CD14-positive monocyte (primary cell): ENCODE measurements around the gene ZCWPW1. TPM values are rescaled to one million over a fixed set of nuclear protein-coding genes. Genes with fewer than 3 reads are reported as not detected.

Experiments used
- DNase-seq, 3 donors: peaks; one replicate each; pipeline ENCODE4 v3.0.0-alpha.2; 2011 to 2022
- H2AFZ ChIP-seq: 2 replicates; pipeline ENCODE4 v1.6.0; 2012; ENCODE audit warnings: mild to moderate bottlenecking, low read depth, low read length, inconsistent platforms; ENCODE audit not compliant: insufficient read depth, poor library complexity, severe bottlenecking
- H3K27ac ChIP-seq, 2 donors: 1 replicate in 1 of 2; 2 replicates in 1 of 2; pipeline ENCODE4 v1.5.1; 2012 to 2013; ENCODE audit warnings: low read length in 2 of 2, control low read depth in 1 of 2, inconsistent platforms in 1 of 2, low read depth in 1 of 2, mild to moderate bottlenecking in 1 of 2
- H3K27me3 ChIP-seq, 2 donors: one replicate each; pipeline versions ENCODE4 v1.6.0 to v1.6.1; 2011 to 2013; ENCODE audit warnings: low read length in 2 of 2; ENCODE audit not compliant: control insufficient read depth in 2 of 2, insufficient read depth in 2 of 2
- H3K36me3 ChIP-seq, 2 donors: replicated peaks in 1 of 2; 1 replicate in 1 of 2; 2 replicates in 1 of 2; pipeline versions ENCODE4 v1.5.1 to v1.6.1; 2012 to 2013; ENCODE audit warnings: low read length in 2 of 2, control low read depth in 1 of 2, inconsistent platforms in 1 of 2, mild to moderate bottlenecking in 1 of 2; ENCODE audit not compliant: insufficient read depth in 2 of 2, control insufficient read depth in 1 of 2
- H3K4me1 ChIP-seq, 2 donors: 1 replicate in 1 of 2; 2 replicates in 1 of 2; pipeline versions ENCODE4 v1.5.1 to v1.6.1; 2012 to 2013; ENCODE audit warnings: low read length in 2 of 2, control low read depth in 1 of 2, inconsistent platforms in 1 of 2, mild to moderate bottlenecking in 1 of 2, moderate library complexity in 1 of 2; ENCODE audit not compliant: insufficient read depth in 2 of 2, control insufficient read depth in 1 of 2
- H3K4me2 ChIP-seq: replicated peaks from 2 replicates; pipeline ENCODE3; 2012; ENCODE audit warnings: low read length, moderate library complexity, mild to moderate bottlenecking; ENCODE audit not compliant: poor library complexity, severe bottlenecking; ENCODE audit errors: extremely low read depth
- H3K4me3 ChIP-seq, 3 experiments: fragments of 200-600 bp in 1 of 3; sonication (generic) in 1 of 3; replicated peaks in 1 of 3; 1 replicate in 2 of 3; 2 replicates in 1 of 3; pipeline ENCODE4 v1.5.1; 2011 to 2013; ENCODE audit warnings: low read length in 3 of 3, mild to moderate bottlenecking in 3 of 3, control low read depth in 2 of 3, low read depth in 2 of 3, inconsistent platforms in 1 of 3, moderate library complexity in 1 of 3
- H3K79me2 ChIP-seq: 2 replicates; pipeline ENCODE4 v1.6.0; 2012; ENCODE audit warnings: mild to moderate bottlenecking, control low read depth, inconsistent platforms, low read length, moderate library complexity; ENCODE audit not compliant: insufficient read depth
- H3K9ac ChIP-seq: 2 replicates; pipeline ENCODE4 v1.6.0; 2017; ENCODE audit warnings: low read length, mild to moderate bottlenecking; ENCODE audit not compliant: insufficient read depth, poor library complexity, severe bottlenecking
- H3K9me3 ChIP-seq, 2 donors: replicated peaks in 1 of 2; 1 replicate in 1 of 2; 2 replicates in 1 of 2; pipeline versions ENCODE4 v1.5.1 to v1.6.1; 2012 to 2013; ENCODE audit warnings: low read length in 2 of 2, control low read depth in 1 of 2; ENCODE audit not compliant: control insufficient read depth in 1 of 2, insufficient read depth in 1 of 2
- H4K20me1 ChIP-seq: 2 replicates; pipeline ENCODE4 v1.6.0; 2012; ENCODE audit warnings: mild to moderate bottlenecking, low read length, control low read depth, moderate library complexity; ENCODE audit not compliant: insufficient read depth
- H3K27ac Mint-ChIP-seq, 7 donors: one replicate each; pipeline ENCODE4 v1.8.0; 2020; ENCODE audit warnings: mild to moderate bottlenecking in 7 of 7, mixed read lengths in 7 of 7, moderate library complexity in 6 of 7, inconsistent platforms in 2 of 7
- H3K27me3 Mint-ChIP-seq, 3 donors: one replicate each; pipeline ENCODE4 v1.8.0; 2021 to 2022; ENCODE audit warnings: low read depth in 3 of 3, mild to moderate bottlenecking in 3 of 3, mixed read lengths in 3 of 3, moderate library complexity in 3 of 3, inconsistent platforms in 1 of 3
- H3K36me3 Mint-ChIP-seq, 2 donors: one replicate each; pipeline ENCODE4 v1.8.0; 2020; ENCODE audit warnings: mixed read lengths in 2 of 2, inconsistent platforms in 1 of 2, mild to moderate bottlenecking in 1 of 2
- H3K4me1 Mint-ChIP-seq: one replicate; pipeline ENCODE4 v1.8.0; 2020; ENCODE audit warnings: mild to moderate bottlenecking, mixed read lengths
- H3K4me3 Mint-ChIP-seq, 2 donors: one replicate each; pipeline ENCODE4 v1.8.0; 2020; ENCODE audit warnings: mild to moderate bottlenecking in 2 of 2, mixed read lengths in 2 of 2, moderate library complexity in 1 of 2
- H3K9me3 Mint-ChIP-seq, 7 donors: one replicate each; pipeline ENCODE4 v1.8.0; 2020 to 2022; ENCODE audit warnings: mixed read lengths in 7 of 7, mild to moderate bottlenecking in 6 of 7, moderate library complexity in 6 of 7, inconsistent platforms in 2 of 7
- CTCF ChIP-seq: fragments of 200-600 bp; IDR thresholded peaks from one replicate; pipeline ENCODE4 v1.8.0; 2022; ENCODE audit warnings: antibody characterized with exemption, mild to moderate bottlenecking
- WGBS: methylation state at CpG from one replicate; pipeline ENCODE4 v1.1.5; 2013; ENCODE audit warnings: missing lambda C conversion rate; ENCODE audit not compliant: insufficient coverage; 5-methylcytosine and 5-hydroxymethylcytosine counted together
- intact Hi-C, 2 donors: fragments of 100-400 bp; cut with micrococcal nuclease; formaldehyde crosslinking; loops; one replicate each; pipeline versions ENCODE4 v1.15.0 to v1.15.1; 2023
- polyA plus RNA-seq, 3 donors: library from polyadenylated mRNA; depleted of rRNA in 1 of 3; unstranded in 2 of 3; stranded (reverse) in 1 of 3; fragments of 300-500 nt in 2 of 3; fragments of >200 nt in 1 of 3; fragmentation: Illumina TruSeq in 2 of 3; gene quantifications; 1 replicate in 2 of 3; 2 replicates in 1 of 3; pipeline ENCODE4 v1.2.3, GENCODE V29; 2012 to 2021

Gene ZCWPW1
- polyA plus RNA-seq, 3 donors: 0.60 to 1.9 (median 1.2) TPM

DNA sequence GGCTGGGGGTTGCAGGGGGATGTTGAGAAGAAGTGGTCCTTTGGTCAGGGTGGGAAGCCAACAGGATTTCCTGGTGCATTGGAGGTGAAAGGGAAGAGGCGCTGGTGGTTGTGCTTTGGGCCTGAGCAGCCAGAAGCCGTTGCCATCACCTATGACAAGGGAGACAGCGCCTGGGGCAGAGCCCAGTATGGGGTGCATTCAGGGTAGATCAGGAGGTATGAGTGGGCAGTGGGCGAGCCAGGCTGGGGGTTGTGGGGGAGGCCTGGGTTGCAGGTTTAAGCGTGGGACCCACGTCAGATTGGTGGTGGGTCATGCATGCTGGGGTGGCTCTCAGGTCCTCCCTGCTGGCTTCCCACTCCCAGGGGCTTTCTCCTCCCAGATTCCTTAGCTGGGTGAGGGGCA lies 76.8 kb downstream of the ZCWPW1 start:
- intact Hi-C loops: loop anchor here in 1 of 2 donors (10.0 kb wide), 1 partner anchor 207 kb away; the partner anchor contains the start of gene LAMTOR4
- peaks cover 0 to 2% (median 1%) of the 10 kb centered on the region in 3 donors for H3K27me3 Mint-ChIP-seq
- H3K27ac Mint-ChIP-seq: peak overlapping the region in 1 of 7 donors; percentile 32
- no peaks in the 10 kb centered on the region for H3K27me3 ChIP-seq
- H3K9ac ChIP-seq: no peak overlapping the region
- no peaks in the 10 kb centered on the region for H3K9me3 ChIP-seq
- no peak overlapping the region for H3K4me2 ChIP-seq
- H3K36me3 Mint-ChIP-seq: peaks cover 62 to 90% of the 10 kb centered on the region in 2 donors
- H2AFZ ChIP-seq: no peak overlapping the region
- H3K36me3 ChIP-seq: peaks cover 85 to 97% of the 10 kb centered on the region in 2 donors
- peaks cover 7% of the 10 kb centered on the region for H3K4me1 Mint-ChIP-seq
- no peaks in the 10 kb centered on the region for H4K20me1 ChIP-seq
- H3K9me3 Mint-ChIP-seq: no peaks in the 10 kb centered on the region
- TF ChIP-seq CTCF: no peak
- no peak overlapping the region for H3K27ac ChIP-seq
- no peak for DNase-seq
- WGBS: 84% methylated on average over 4 of the region's 6 CpGs
- no peak overlapping the region for H3K4me3 ChIP-seq
- H3K4me3 Mint-ChIP-seq: no peak overlapping the region
- H3K4me1 ChIP-seq: peaks cover 6 to 9% of the 10 kb centered on the region in 2 donors
- H3K79me2 ChIP-seq: peaks cover 13% of the 10 kb centered on the region

Other genes with a start within 250 kb of the ZCWPW1 start
- gene PVRIG, start 208.8 kb downstream of the ZCWPW1 start, polyA plus RNA-seq: under 1 TPM in 2 of 3 donors, not detected in 1; 0.27 to 0.38 TPM
- 1 to 10 TPM in 1 of 3 donors, under 1 TPM in 1, not detected in 1; 0.58 to 1.2 TPM for gene SPDYE3, start 121.0 kb downstream of the ZCWPW1 start, polyA plus RNA-seq
- gene PILRB, start 70.6 kb downstream of the ZCWPW1 start, polyA plus RNA-seq: 10 to 100 TPM in 1 of 3 donors, 1 to 10 TPM in 2; 1.7 to 62.6 (median 2.2) TPM
- 100 to 1,000 TPM; 316 to 491 (median 364) TPM for gene PILRA, start 55.2 kb downstream of the ZCWPW1 start, polyA plus RNA-seq
- gene MEPCE, start 1.1 kb upstream of the ZCWPW1 start, polyA plus RNA-seq: 10 to 100 TPM in 1 of 3 donors, 1 to 10 TPM in 2; 2.9 to 43.2 (median 3.3) TPM
- gene PPP1R35, start 7.8 kb upstream of the ZCWPW1 start, polyA plus RNA-seq: 10 to 100 TPM in 2 of 3 donors, 1 to 10 TPM in 1; 8.1 to 35.0 (median 14.6) TPM
- 1 to 10 TPM in 1 of 3 donors, under 1 TPM in 1, not detected in 1; 0.40 to 2.5 TPM for gene SPACDR, start 35.6 kb upstream of the ZCWPW1 start, polyA plus RNA-seq
- 10 to 100 TPM; 23.8 to 91.5 (median 26.3) TPM for gene TSC22D4, start 50.5 kb upstream of the ZCWPW1 start, polyA plus RNA-seq
- gene NYAP1, start 55.2 kb upstream of the ZCWPW1 start, polyA plus RNA-seq: not detected
- 1 to 10 TPM; 1.3 to 1.8 (median 1.8) TPM for gene AGFG2, start 110.5 kb upstream of the ZCWPW1 start, polyA plus RNA-seq
- gene SAP25, start 145.2 kb upstream of the ZCWPW1 start, polyA plus RNA-seq: 10 to 100 TPM in 1 of 3 donors, not detected in 2; 67.2 TPM
- gene LRCH4, start 157.4 kb upstream of the ZCWPW1 start, polyA plus RNA-seq: 100 to 1,000 TPM; 132 to 286 (median 134) TPM
- gene FBXO24, start 157.6 kb upstream of the ZCWPW1 start, polyA plus RNA-seq: 1 to 10 TPM in 1 of 3 donors, under 1 TPM in 2; 0.42 to 1.2 (median 0.69) TPM
- gene PCOLCE, start 173.7 kb upstream of the ZCWPW1 start, polyA plus RNA-seq: 1 to 10 TPM in 1 of 3 donors, under 1 TPM in 2; 0.18 to 3.1 (median 0.58) TPM
- 10 to 100 TPM; 12.7 to 15.5 (median 13.3) TPM for gene MOSPD3, start 183.8 kb upstream of the ZCWPW1 start, polyA plus RNA-seq
- gene TFR2, start 212.8 kb upstream of the ZCWPW1 start, polyA plus RNA-seq: 1 to 10 TPM in 1 of 3 donors, under 1 TPM in 1, not detected in 1; 0.79 to 1.4 TPM
- not detected for gene ACTL6B, start 227.7 kb upstream of the ZCWPW1 start, polyA plus RNA-seq
- 100 to 1,000 TPM in 1 of 3 donors, 10 to 100 TPM in 2; 90.0 to 436 (median 94.6) TPM for gene GNB2, start 245.0 kb upstream of the ZCWPW1 start, polyA plus RNA-seq